ENCODE measurements around the gene CREBBP. TPM values are rescaled to one million over a fixed set of nuclear protein-coding genes. Genes with fewer than 3 reads are reported as not detected.
"Not testable (repeated sequence)": the region's sequence is repeated elsewhere in the genome, so short reads cannot be mapped to it uniquely, and the experiment has no call there.

Gene CREBBP
- total RNA-seq, 3 donors from 2014 or later = 57.9 to 107 (median 81.6) TPM

DNA sequence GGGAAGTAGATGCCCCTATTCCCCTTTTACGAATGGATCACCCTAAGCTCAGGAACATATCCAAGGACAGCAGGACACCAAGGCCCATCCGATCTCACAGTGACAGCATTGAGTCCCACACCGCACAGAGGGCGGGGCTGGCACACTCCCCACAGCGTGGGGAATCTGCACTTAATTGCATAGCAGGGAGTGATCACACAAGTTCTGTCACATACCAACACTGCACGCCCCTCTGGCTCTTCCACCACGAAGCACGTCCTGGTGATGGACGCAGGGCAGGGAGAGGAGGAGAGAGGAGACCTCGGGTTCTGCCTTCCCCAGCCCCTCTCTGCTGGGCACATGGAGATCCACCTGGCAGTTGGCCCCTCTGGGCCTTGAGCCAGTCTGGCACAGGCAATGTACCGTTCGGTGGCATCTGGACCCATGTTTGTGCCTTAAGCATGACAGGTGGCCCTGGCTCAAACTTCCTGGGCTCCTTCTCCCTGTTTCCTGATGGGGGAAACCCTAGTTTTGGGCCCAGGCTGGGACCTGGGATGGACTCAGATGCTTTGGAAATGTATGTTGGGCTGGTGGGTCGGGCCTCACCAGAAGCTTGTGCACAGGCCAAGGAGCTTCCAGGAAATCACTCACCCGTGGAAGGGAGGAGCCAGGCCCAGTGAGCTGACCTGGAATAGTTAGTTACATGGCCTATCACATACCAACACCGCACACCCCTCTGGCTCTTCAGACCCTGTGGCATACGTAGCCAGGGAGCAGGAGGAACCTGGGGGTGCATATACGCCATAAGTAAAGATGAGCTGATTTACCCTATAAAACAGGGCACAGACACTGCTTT, 35.1 kb upstream of the CREBBP start:
- no peak for ATAC-seq
- Histone ChIP-seq H3K4me3 (no peak overlapping the region), H3K4me1 (ENCODE audit: low read depth) (no peaks in the 10 kb centered on the region), H3K36me3 (ENCODE audit: low read depth) (no peaks in the 10 kb centered on the region), H3K9me3 (peaks cover 3% of the 10 kb centered on the region)
- DNase-seq = no peak
- no peak for TF ChIP-seq CTCF (IDR thresholded peaks at IDR 0.05)
- intact Hi-C loops (cut with DNase I, micrococcal nuclease) = no loop called here

DNA sequence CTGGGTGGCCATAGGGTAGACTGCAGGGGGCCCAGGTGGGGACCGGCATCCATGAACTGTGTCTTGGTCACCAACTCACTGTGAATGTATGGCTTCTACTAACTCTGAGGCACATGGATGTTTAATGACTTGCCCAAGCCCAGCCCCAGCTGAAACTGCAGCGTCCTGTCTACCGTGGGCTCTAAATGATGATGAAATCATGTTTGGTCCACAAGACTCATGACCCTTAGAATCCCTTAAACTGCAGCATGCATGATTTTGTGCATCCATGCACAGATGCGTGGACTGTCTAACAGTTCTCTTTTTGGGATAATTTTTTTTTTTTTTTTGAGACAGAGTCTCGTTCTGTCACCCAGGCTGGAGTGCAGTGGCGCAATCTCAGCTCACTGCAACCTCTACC, 32.4 kb upstream of the CREBBP start:
- H3K9me3 ChIP-seq = no peaks in the 10 kb centered on the region
- no peak for ATAC-seq
- intact Hi-C loops (cut with DNase I, micrococcal nuclease) = no loop called here
- TF ChIP-seq CTCF (IDR thresholded peaks at IDR 0.05) = no peak
- H3K4me1 ChIP-seq (ENCODE audit: low read depth) = no peaks in the 10 kb centered on the region
- no peaks in the 10 kb centered on the region for H3K36me3 ChIP-seq (ENCODE audit: low read depth)
- no peak overlapping the region for H3K4me3 ChIP-seq
- DNase-seq = no peak

DNA sequence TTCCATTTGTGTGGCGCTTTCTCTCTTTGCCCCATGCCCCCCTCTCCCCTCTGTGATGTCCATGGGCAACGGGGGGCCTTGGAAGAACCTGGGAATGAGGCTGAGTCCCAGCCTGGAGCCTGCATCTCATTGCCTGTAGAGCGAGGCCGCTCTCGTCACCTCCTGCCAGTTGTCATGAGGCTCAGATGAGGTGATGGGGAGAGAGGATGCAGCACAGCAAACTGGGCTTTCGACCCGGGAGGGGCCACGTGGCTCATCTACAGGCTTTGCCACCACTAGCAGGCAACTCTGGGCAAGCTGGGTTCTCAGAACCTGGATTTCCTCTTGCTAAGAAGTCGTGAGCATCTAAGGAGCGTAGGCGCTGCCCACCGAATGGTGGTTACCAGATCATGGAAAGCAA, 31.9 kb upstream of the CREBBP start:
- Histone ChIP-seq H3K4me3 (no peak overlapping the region), H3K9me3 (no peaks in the 10 kb centered on the region), H3K4me1 (ENCODE audit: low read depth) (no peaks in the 10 kb centered on the region), H3K36me3 (ENCODE audit: low read depth) (no peaks in the 10 kb centered on the region)
- intact Hi-C loops (cut with DNase I, micrococcal nuclease) = no loop called here
- ATAC-seq = no peak
- DNase-seq = no peak
- TF ChIP-seq CTCF (IDR thresholded peaks at IDR 0.05) = no peak

- H3K4me3 ChIP-seq; ATAC-seq; H3K9me3 ChIP-seq; intact Hi-C loops (cut with DNase I, micrococcal nuclease); H3K4me1 ChIP-seq (ENCODE audit: low read depth); H3K36me3 ChIP-seq (ENCODE audit: low read depth); DNase-seq: not testable (repeated sequence)
Measured at GRCh38 chr16:3911741-3912140, 31.2 kb upstream of the CREBBP start.

- DNase-seq (no peak), ATAC-seq (no peak)
- Histone ChIP-seq H3K36me3 (ENCODE audit: low read depth) (no peaks in the 10 kb centered on the region), H3K4me3 (no peak overlapping the region), H3K9me3 (no peaks in the 10 kb centered on the region), H3K4me1 (ENCODE audit: low read depth) (no peaks in the 10 kb centered on the region)
- TF ChIP-seq CTCF (IDR thresholded peaks at IDR 0.05) = no peak
- intact Hi-C loops (cut with DNase I, micrococcal nuclease) = no loop called here
Measured at GRCh38 chr16:3909791-3910583, 29.5 kb upstream of the CREBBP start.

GRCh38 chr16:3908951-3909437, 28.5 kb upstream of the CREBBP start:
- ATAC-seq = no peak
- no peak overlapping the region for H3K4me3 ChIP-seq

More at GRCh38 chr16:3908951-3909437, 28.5 kb upstream of the CREBBP start:
- no peaks in the 10 kb centered on the region for H3K36me3 ChIP-seq (ENCODE audit: low read depth)
- DNase-seq = no peak
- TF ChIP-seq CTCF (IDR thresholded peaks at IDR 0.05) = no peak
- H3K4me1 ChIP-seq (ENCODE audit: low read depth) = no peaks in the 10 kb centered on the region
- no peaks in the 10 kb centered on the region for H3K9me3 ChIP-seq
- intact Hi-C loops (cut with DNase I, micrococcal nuclease) = no loop called here
